Kasumi-1 (cell line): ENCODE results near the gene MAST3.

Experiments used
- DNase-seq, 2 experiments: peaks; one replicate each; lab custom pipeline; 2025; lab: John Stamatoyannopoulos, UW

The MAST3 gene

DNA sequence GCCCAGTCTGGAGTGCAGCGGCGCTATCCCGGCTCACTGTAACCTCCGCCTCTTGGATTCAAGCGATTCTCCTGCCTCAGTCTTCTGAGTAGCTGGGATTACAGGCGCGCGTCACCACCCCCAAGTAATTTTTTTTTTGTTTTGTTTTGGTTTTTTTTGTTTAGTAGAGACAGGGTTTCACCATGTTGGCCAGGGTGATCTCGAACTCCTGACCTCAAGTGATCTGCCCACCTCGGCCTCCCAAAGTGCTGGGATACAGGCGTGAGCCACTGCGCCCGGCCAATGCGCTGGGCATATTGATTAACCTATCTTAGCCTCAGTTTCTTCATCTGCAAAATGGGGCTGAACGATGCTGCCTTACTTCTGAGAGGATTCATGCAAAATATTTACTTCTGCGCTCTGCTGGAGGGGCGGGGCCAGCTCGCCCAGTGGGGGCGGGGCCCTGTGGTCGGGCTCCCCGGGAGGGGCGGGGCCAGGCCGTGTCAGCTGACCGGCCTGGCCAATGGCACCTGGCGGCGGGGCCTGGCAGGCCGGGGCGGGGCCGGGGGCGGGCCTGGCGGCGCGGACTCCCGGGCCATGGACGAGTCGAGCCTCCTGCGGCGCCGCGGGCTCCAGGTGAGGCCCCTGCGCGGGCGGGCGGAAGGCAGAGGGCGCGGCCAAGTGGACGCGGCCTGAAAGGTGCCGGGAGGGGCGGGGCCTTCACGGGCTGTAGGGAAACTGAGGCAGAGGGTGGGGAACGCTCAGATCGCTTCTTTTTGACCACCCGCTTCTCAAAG, at the start of gene MAST3:
Gene MAST3, plus strand, starts transcription at position 562 of the 776 bp plus-strand sequence. Its CDS starts 15 bp downstream, at position 577.
- DNase-seq = peak; percentile 58 to 73

- no peak for DNase-seq
Measured at GRCh38 chr19:18049385-18049784, 48.2 kb upstream of the MAST3 start.

DNA sequence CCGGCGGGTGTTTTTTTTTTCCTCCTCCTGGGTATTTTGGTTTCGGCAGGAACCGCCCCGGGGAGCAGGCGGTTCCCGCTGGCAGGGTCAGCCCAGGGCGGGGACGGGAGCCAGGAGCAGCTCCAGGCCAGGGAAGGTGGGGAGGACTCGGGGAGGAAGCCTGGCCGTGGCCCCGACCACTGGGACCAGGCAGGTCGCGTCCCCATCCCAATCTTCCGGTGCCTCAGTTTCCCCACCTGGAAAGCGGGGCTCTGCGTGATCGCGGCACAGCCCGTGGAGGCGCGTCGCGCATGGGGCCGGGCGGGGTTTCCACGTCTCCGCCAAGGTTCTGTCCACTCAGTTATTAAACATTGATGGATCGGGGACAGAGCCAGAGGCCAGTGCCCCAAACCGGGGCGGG, 45.7 kb upstream of the MAST3 start:
- DNase-seq = no peak

DNA sequence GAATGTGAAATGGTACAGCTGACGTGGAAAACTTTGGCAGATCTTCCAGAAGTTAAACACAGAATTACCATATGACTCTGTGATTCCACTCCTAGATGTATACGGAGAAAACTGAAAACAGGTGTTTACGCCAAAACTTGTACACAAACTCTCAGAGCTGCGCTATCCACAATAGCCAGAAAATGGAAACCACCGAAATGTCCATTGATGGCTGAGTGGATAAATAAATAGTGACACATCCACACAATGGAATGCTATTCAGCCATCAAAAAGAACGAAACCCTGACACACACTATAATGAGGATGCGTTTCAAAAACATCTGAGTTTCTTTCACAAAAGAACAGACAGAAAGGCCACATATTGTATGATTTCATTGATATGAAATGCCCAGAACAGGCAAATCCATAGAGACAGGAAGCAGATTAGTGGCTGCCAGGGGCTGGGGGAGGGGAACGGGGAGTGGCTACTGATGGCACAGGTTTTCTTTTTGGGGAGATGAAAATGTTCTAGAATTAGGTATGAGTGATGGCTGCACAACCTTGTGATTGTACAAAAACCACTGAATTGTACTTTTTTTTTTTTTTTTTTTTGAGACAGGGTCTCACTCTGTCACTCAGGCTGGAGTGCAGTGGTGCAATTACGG, 43.9 kb upstream of the MAST3 start:
- no peak for DNase-seq

- DNase-seq = no peak
Measured at GRCh38 chr19:18055967-18056366, 41.6 kb upstream of the MAST3 start.

DNA sequence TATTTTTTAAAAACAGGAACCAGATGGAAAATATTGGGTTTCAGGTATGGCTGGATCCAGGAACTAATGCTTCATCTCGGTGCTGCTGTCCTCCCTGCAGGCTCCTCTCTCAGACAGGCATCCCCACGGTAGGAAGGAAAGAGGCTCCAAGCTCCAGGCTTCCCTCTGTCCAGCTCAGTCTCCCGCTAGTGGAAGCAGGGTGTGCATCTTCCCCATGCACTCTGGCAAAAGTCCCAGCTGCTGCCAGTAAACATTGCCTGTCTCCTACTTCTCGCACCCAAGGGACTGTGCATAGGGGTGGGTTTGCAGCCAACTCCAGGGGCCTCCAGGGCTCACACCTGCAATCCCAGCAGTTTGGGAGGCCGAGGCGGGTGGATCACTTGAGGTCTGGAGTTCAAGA, 40.0 kb upstream of the MAST3 start:
- no peak for DNase-seq

DNA sequence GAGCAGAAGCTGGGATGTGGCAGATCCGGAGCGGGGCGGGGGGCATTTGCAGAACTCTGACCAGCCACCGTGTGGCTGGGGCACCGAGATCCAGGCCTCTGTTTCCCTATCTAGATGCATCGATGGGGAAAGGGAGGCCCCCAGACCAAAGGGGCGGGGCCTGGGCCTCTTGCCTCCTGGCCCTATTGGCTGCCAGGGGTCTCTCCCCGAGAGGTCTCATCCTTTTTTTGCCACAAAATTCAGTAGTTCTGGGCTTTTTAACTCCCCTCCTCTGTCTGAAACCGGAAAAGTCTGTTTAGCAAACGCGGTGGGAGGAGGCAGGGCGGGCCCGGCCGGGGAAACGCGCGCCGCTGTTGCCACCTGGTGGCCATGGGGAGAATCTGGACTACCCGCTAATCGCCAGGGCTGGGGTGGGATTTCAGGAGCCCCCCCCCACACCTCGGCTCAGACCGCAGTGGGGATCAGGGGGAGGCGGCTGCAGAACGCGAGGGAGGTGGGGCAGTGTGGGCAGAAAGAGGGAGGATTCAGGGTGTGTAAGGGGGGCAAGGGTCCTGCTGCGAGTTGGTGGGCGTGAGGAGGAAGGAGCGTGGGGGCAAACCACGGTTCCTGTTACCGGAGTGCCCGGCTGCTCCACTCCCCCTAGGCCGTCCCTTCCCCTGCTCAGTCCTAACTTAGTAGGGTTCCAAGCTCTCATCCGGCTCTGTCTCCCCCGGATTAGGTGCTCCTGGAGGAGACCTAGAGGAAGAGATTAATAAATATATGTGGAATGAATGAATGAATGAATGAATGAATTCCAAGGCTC, 39.2 kb upstream of the MAST3 start:
- peak; percentile 91 to 93 for DNase-seq

GRCh38 chr19:18059297-18059696, 38.3 kb upstream of the MAST3 start:
- no peak for DNase-seq

GRCh38 chr19:18059902-18060301, 37.7 kb upstream of the MAST3 start:
- no peak for DNase-seq

- DNase-seq = no peak
Measured at GRCh38 chr19:18060472-18060871, 37.1 kb upstream of the MAST3 start.

- DNase-seq = no peak
Measured at GRCh38 chr19:18062028-18062427, 35.5 kb upstream of the MAST3 start.

GRCh38 chr19:18063463-18063862, 34.1 kb upstream of the MAST3 start:
- DNase-seq = no peak

- no peak for DNase-seq
Measured at GRCh38 chr19:18065173-18065495, 32.4 kb upstream of the MAST3 start.

DNA sequence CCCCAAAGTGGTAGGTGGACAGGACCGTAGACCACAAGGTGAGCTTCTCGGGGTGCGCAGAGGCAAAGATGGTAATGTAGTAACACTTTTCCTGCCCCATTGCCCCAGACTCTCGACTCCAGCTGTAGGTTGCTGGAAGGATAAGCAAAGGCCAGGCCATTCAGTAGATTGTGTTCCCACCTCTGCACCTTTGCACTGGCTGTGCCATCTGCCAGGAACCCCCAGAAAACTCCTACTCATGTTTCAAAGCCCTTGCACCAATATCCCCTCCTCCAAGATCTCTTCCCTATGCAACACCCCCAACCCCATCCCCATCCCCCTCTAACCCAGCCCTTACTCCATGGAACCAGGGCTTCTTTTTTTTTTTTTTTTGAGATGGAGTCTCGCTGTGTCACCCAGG, 29.2 kb upstream of the MAST3 start:
- no peak for DNase-seq

DNA sequence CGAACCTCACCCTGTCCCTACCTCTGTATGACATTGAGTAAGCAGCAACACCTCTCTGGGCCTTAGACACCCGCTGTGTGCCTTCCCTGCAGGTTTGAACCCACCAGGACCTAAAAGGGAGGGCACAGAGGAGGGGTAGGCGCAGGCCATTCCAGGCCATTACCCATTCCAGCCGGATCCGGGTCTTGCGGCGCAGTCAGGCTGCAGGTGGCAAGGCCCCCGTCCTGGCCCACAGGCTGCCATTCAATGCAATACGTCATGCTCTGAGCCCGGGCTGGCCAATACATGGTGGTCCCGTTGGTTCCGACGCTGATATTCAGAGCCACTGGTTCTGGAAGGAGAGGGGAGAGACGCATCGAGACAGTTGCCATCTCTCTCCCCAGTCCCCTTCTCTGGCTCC, 28.2 kb upstream of the MAST3 start:
- no peak for DNase-seq

- no peak for DNase-seq
Measured at GRCh38 chr19:18070181-18070580, 27.4 kb upstream of the MAST3 start.

- DNase-seq = no peak
Measured at GRCh38 chr19:18072335-18072734, 25.2 kb upstream of the MAST3 start.

- DNase-seq = no peak
Measured at GRCh38 chr19:18073197-18073596, 24.4 kb upstream of the MAST3 start.

DNA sequence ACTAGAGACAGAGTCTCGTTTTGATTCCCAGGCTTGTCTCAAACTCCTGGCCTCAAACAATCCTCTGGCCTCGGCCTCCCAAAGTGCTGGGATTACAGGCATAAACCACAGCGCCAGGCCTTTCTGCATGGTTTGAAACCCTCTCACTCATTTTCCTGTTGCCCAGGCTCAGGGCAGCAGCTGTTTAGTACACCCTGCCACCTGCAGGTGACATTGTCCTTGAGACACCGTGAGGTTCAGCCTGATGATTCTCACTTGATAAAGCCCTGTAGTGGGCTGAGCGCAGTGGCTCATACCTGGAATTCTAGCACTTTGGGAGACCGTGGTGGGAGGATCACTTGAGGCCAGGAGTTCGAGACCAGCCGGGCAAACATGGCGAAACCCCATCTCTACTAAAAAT, 23.4 kb upstream of the MAST3 start:
- no peak for DNase-seq

GRCh38 chr19:18083929-18084684, 13.5 kb upstream of the MAST3 start:
- no peak for DNase-seq

DNA sequence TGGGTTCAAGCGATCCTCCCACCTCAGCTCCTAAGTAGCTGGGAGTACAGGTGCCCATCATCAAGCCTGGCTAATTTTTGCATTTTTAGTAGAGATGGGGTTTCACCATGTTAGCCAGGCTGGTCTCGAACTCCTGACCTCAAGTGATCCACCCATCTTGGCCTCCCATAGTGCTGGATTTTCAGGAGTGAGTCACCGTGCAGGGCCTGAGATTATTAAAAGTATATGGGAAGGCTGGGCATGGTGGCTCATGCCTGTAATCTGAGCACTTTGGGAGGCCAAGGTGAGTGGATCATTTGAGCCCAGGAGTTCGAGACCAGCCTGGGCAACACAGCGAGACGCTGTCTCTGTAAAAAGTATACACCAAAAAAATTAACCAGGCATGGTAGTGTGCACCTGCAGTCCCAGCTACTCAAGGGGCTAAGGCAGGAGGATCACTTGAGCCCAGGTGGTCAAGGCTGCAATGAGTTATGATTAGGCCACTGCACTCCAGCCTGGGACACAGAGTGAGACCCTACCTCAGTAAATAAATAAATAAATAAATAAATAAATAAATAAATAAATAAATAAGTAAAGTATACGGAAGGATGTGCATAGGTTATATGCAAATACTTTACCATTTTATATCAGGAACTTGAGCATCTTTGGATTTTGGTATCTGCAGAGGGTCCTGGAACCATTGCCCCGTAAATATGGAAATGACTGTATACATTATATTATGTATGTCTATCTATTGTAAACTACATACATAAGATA, 11.7 kb upstream of the MAST3 start:
- DNase-seq = no peak
